GM18867 (cell line): ENCODE results near the gene HNRNPU.
"Not testable (repeated sequence)": the region's sequence is repeated elsewhere in the genome, so short reads cannot be mapped to it uniquely, and the experiment has no call there.

Experiments used
- ATAC-seq: cut with Tn5 transposase; IDR thresholded peaks from one replicate; pipeline ENCODE4 v1.9.1; 2021; ENCODE audit warnings: mild to moderate bottlenecking, moderate library complexity; ENCODE audit not compliant: unreplicated experiment

HNRNPU gene

GRCh38 chr1:244840219-244840794, 24.0 kb downstream of the HNRNPU start:
- no peak for ATAC-seq

GRCh38 chr1:244839656-244840055, 24.7 kb downstream of the HNRNPU start:
- ATAC-seq: no peak

GRCh38 chr1:244837597-244838258, 26.6 kb downstream of the HNRNPU start:
- no peak for ATAC-seq

- ATAC-seq: no peak
These were observed 27.8 kb downstream of the HNRNPU start for GRCh38 chr1:244836584-244836983.

- no peak for ATAC-seq
These were observed 28.2 kb downstream of the HNRNPU start for GRCh38 chr1:244836135-244836521.

- peak; percentile 64 for ATAC-seq
These were observed 28.8 kb downstream of the HNRNPU start, which contains the start of gene COX20 for GRCh38 chr1:244835276-244836134. Gene COX20 (plus strand): TSS chr1:244835658. CDS start chr1:244835715, 57 bp downstream.

- peak; percentile 67 for ATAC-seq
These were observed 29.6 kb downstream of the HNRNPU start for GRCh38 chr1:244834543-244835275.

GRCh38 chr1:244833734-244834542, 30.4 kb downstream of the HNRNPU start:
- ATAC-seq: peak; percentile 9

- not testable (repeated sequence) for ATAC-seq
These were observed 31.1 kb downstream of the HNRNPU start for GRCh38 chr1:244833260-244833659.

- ATAC-seq: no peak
These were observed 33.7 kb downstream of the HNRNPU start for GRCh38 chr1:244830639-244831038.

- ATAC-seq: no peak
These were observed 37.6 kb downstream of the HNRNPU start for GRCh38 chr1:244826712-244827111.

GRCh38 chr1:244822878-244823277, 41.5 kb downstream of the HNRNPU start:
- ATAC-seq: no peak

- no peak for ATAC-seq
These were observed 43.2 kb downstream of the HNRNPU start for GRCh38 chr1:244821134-244821533.

- no peak for ATAC-seq
These were observed 44.2 kb downstream of the HNRNPU start for GRCh38 chr1:244820131-244820530.

- ATAC-seq: no peak
These were observed 46.9 kb downstream of the HNRNPU start for GRCh38 chr1:244817415-244817894.

GRCh38 chr1:244815600-244816099, 48.7 kb downstream of the HNRNPU start:
- ATAC-seq: no peak

- no peak for ATAC-seq
These were observed 51.0 kb downstream of the HNRNPU start for GRCh38 chr1:244813327-244813726.

- ATAC-seq: no peak
These were observed 54.1 kb downstream of the HNRNPU start for GRCh38 chr1:244810221-244810620.

GRCh38 chr1:244807138-244807537, 57.2 kb downstream of the HNRNPU start:
- ATAC-seq: no peak

- ATAC-seq: no peak
These were observed 59.5 kb downstream of the HNRNPU start for GRCh38 chr1:244804841-244805240.
